ENCODE data around the gene KCNIP1.
A peak's percentile ranks its signal among the peaks of the same experiment; 100 is the strongest.

The KCNIP1 gene

DNA sequence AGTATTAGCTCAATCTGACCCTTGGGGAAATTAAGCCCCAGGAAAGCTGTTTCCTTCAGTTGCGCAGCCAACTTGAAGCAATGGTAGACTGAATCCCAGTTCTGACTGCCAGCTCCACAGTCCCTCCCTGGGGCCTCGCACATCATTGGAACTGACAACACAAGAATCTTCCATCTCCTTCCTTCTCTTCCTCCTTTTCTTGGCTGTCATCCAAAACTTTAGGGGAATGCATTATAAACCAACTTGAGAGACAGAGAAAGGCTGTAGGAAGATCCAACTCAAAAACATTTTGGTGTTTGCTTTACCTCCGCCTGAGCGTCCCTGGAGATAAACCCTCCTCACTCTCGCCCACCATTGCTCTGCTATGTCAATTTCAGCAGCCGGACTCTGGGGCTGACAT lies 16.6 kb downstream of the KCNIP1 start:
- TF ChIP-seq, protein P1, sequence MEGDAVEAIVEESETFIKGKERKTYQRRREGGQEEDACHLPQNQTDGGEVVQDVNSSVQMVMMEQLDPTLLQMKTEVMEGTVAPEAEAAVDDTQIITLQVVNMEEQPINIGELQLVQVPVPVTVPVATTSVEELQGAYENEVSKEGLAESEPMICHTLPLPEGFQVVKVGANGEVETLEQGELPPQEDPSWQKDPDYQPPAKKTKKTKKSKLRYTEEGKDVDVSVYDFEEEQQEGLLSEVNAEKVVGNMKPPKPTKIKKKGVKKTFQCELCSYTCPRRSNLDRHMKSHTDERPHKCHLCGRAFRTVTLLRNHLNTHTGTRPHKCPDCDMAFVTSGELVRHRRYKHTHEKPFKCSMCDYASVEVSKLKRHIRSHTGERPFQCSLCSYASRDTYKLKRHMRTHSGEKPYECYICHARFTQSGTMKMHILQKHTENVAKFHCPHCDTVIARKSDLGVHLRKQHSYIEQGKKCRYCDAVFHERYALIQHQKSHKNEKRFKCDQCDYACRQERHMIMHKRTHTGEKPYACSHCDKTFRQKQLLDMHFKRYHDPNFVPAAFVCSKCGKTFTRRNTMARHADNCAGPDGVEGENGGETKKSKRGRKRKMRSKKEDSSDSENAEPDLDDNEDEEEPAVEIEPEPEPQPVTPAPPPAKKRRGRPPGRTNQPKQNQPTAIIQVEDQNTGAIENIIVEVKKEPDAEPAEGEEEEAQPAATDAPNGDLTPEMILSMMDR (conservative IDR thresholded peaks at IDR 0.05; ENCODE audit: control insufficient read depth, insufficient read depth, low read depth, low read length) = no peak

DNA sequence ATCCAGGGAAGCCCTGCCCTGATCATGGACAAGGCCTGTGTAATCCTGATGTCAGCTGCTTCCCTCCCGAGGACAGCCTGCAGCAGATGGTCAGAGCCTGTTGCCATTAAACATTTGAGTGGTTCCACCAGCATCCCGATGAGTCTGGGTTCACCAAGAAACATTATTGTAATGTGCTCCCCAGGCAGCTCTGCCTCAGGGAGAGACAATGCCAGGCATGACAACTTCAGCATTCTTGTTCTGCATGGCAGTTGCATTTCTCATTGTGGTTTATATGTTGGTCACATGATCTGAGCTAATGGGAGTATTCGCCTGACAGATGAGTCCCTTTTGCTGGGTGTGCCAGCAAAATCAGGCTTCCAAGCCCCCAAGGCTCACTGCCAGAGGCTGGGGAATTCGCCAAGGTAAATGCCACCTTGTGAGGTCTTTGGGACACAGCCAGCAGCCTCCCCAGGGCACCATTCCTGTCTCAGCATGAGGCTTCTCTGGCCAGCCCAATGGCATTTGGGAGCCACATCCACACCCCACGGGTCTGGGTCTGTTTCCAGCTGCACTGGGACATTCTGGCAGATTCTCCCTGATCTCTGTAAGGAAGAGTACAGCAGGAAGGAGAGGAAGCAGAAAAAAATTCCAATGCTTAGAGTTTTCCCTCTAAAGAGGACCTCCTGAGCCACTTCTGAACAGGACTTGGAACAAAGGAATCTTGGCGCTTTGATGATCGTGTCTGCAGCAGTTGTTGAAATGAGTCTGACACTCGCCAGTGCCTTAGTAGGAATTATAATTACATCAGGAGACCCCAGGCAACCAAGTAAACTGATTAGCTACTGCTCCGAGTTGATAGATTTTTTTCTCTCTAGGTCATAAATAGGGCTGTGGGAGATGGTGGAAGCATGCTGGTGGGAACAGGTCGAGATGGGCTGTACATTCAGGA lies 18.7 kb downstream of the KCNIP1 start:
- TF ChIP-seq, protein P1 (conservative IDR thresholded peaks at IDR 0.05; ENCODE audit: control insufficient read depth, insufficient read depth, low read depth, low read length) = no peak
- H3K4me3 ChIP-seq (ENCODE audit: control insufficient read depth, low read depth, low read length) = no peak overlapping the region
- DNase-seq (ENCODE audit: low read depth) = peak; percentile 18

More for the DNA sequence above, 16.6 kb downstream of the KCNIP1 start:
- peak; percentile 11 for DNase-seq (ENCODE audit: low read depth)
- no peak overlapping the region for H3K4me3 ChIP-seq (ENCODE audit: control insufficient read depth, low read depth, low read length)

DNA sequence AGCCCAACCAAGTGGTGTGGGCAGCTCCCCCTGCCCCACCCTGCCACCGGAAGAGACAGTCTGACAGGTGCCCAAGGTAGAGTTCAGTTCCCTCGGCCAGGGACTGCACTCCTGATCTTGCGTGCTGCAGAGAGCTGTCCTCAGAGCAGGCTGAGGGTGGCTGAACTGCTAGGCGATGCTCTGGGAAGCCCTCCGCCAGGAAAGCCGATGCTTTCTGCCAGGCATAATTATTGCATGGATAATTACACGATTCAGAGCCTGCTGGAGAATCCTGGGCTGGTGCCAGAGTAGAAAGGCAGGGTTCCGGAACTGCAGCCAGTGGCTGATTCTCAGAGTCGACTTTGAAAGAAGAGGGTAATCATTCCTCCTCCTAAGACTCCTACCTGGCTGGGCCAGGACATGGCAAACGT lies 19.3 kb downstream of the KCNIP1 start:
- DNase-seq (ENCODE audit: low read depth) = no peak
- no peak overlapping the region for H3K4me3 ChIP-seq (ENCODE audit: control insufficient read depth, low read depth, low read length)
- TF ChIP-seq, protein P1 (conservative IDR thresholded peaks at IDR 0.05; ENCODE audit: control insufficient read depth, insufficient read depth, low read depth, low read length) = no peak

DNA sequence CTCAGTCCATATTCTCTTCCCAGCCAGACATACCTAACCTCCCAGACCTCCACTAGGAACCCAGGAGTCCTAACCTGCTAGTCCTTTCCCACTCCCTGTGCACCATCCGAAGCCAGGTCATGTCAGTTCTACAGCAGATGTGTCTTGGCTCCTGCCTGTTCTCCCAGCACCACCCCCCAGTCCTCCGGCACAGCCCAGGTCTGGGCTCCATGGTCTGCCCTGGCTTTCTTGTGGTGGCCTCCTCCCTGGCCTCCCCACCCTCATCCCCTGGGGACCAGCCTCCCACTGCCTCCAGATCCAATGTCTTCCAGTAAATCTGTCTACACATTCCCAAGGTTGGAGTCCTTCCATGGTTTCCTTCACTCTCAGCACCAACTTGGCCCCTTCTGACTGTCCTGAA lies 20.0 kb downstream of the KCNIP1 start:
- no peak overlapping the region for H3K4me3 ChIP-seq (ENCODE audit: control insufficient read depth, low read depth, low read length)
- TF ChIP-seq, protein P1 (conservative IDR thresholded peaks at IDR 0.05; ENCODE audit: control insufficient read depth, insufficient read depth, low read depth, low read length) = no peak
- DNase-seq (ENCODE audit: low read depth) = no peak

DNA sequence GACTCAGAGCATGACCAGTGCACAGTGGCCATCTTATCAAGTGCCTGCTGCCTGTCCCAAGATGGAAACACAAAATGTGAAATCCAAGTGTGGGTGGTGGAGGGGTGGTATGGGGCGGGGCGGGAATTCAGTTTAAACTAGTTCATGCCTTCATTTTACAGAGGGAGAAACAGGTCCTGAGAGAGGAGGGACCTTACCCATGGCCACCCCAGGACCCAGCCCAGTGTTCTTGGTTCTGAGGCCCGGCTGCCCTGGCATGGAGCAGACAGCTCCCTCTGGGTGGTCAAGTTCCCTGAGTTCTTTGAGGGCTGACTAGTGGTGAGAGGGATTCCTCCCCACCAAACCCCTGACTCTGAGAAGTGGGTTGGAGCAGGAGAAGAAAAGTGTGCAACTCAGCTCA lies 20.8 kb downstream of the KCNIP1 start:
- TF ChIP-seq, protein P1 (conservative IDR thresholded peaks at IDR 0.05; ENCODE audit: control insufficient read depth, insufficient read depth, low read depth, low read length) = no peak
- no peak overlapping the region for H3K4me3 ChIP-seq (ENCODE audit: control insufficient read depth, low read depth, low read length)
- DNase-seq (ENCODE audit: low read depth) = no peak

DNA sequence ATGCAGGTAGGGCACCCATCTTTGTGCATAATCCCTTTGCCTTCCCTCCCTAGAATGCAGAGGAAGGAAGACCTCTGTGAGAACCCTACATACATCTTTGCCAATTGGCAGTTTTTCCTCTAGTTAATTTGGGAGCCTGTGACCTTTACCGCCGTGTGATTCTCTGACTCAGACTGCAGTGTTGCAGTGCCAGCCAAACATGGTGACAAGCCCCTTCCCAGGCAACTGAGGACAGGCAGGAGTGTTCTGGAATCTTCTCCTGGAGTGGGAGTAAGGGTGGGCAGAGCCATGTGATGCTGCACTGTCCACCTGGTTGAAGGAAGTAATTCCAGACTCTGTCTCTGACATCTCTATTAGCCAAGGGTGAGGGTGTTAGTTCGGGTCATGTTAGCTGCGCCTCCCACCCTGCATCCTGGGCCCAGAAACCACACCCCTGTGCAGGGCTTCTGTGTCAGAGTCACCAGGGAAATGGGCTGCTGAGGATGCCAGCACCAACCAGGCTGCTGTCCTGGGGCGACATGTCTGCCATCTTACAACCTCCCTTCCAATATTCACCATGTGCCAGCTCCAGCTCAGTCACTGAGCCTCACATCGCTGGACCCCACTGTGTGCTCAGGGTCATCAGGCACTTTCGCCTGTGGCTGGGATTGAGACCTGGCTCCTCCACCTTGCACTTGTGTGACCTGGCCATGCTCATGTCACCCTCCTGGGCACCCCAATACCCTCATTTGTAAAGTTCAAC lies 21.8 kb downstream of the KCNIP1 start:
- TF ChIP-seq, protein P1 (conservative IDR thresholded peaks at IDR 0.05; ENCODE audit: control insufficient read depth, insufficient read depth, low read depth, low read length) = no peak
- no peak for DNase-seq (ENCODE audit: low read depth)
- no peak overlapping the region for H3K4me3 ChIP-seq (ENCODE audit: control insufficient read depth, low read depth, low read length)
